ENCODE data around the gene NOD2. TPM values are rescaled to one million over a fixed set of nuclear protein-coding genes. Genes with fewer than 3 reads are reported as not detected.
A peak's percentile ranks its signal among the peaks of the same experiment; 100 is the strongest.

The NOD2 gene
- total RNA-seq, 1 experiment from 2014 or later, result 0.11 TPM

GRCh38 chr16:50692644-50692998 is 785 bp upstream of the NOD2 start:
- Mint-ChIP-seq H3K27me3 (ENCODE audit: low read depth) (peaks cover 30% of the 10 kb centered on the region), H3K4me1 (no peaks in the 10 kb centered on the region), H3K9me3 (no peaks in the 10 kb centered on the region), H3K27ac (no peak overlapping the region), H3K36me3 (no peaks in the 10 kb centered on the region), H3K4me3 (peak overlapping the region; percentile 64)
- POLR2A ChIA-PET, result no interaction called here
- TF ChIP-seq ESRRA (CRISPR knock-in tag; IDR thresholded peaks at IDR 0.05; ENCODE audit: borderline replicate concordance), result no peak
- TF ChIP-seq EMX1 (CRISPR knock-in tag; IDR thresholded peaks at IDR 0.05), result no peak
- no peak for TF ChIP-seq FOXK1 (CRISPR knock-in tag; IDR thresholded peaks at IDR 0.05)
- TF ChIP-seq SP1 (CRISPR knock-in tag; conservative IDR thresholded peaks at IDR 0.05), result no peak
- ATAC-seq (no peak), DNase-seq (ENCODE audit: low spot score) (no peak)
- CTCF ChIA-PET, result no interaction called here

DNA sequence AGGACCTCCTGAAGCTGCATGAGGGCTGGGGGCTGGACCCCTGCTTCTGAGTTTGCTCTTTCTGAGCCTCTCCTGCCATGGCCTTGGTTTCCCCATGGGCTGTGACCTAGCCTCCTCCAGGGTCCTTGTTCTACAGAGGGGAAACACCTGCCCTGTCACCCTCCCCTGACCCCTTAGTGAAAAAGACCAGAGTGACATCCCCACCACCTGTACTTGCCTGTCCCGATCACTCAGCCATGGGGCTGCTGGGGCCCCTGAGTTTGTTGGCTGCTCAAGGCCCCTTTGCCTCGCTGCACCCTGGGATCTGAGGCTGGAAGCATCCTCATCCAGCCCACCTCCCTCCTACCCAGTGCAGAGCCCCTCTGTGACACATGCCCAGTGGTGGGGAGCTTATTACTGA is 800 bp downstream of the NOD2 start:
- Mint-ChIP-seq H3K27me3 (ENCODE audit: low read depth) (peaks cover 32% of the 10 kb centered on the region), H3K9me3 (no peaks in the 10 kb centered on the region), H3K27ac (no peak overlapping the region), H3K36me3 (no peaks in the 10 kb centered on the region), H3K4me1 (no peaks in the 10 kb centered on the region), H3K4me3 (peak overlapping the region; percentile 57)
- CTCF ChIA-PET, result interaction anchor here (1.3 kb wide), 1 partner anchor 19 kb away, joined by 3 read pairs; no protein-coding TSS in a partner anchor
- ATAC-seq (no peak), DNase-seq (ENCODE audit: low spot score) (no peak)
- no peak for TF ChIP-seq CBFB (CRISPR knock-in tag; IDR thresholded peaks at IDR 0.05; ENCODE audit: low read depth)
- no peak for TF ChIP-seq ATF2 (CRISPR knock-in tag; IDR thresholded peaks at IDR 0.05; ENCODE audit: borderline replicate concordance, low read depth)
- TF ChIP-seq HMGA2 (CRISPR knock-in tag; IDR thresholded peaks at IDR 0.05), result no peak
- TF ChIP-seq ETV6 (CRISPR knock-in tag; IDR thresholded peaks at IDR 0.05), result no peak
- TF ChIP-seq, protein P1, sequence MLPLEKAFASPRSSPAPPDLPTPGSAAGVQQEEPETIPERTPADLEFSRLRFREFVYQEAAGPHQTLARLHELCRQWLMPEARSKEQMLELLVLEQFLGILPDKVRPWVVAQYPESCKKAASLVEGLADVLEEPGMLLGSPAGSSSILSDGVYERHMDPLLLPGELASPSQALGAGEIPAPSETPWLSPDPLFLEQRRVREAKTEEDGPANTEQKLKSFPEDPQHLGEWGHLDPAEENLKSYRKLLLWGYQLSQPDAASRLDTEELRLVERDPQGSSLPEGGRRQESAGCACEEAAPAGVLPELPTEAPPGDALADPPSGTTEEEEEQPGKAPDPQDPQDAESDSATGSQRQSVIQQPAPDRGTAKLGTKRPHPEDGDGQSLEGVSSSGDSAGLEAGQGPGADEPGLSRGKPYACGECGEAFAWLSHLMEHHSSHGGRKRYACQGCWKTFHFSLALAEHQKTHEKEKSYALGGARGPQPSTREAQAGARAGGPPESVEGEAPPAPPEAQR (CRISPR knock-in tag; IDR thresholded peaks at IDR 0.05), result no peak
- TF ChIP-seq CREM (CRISPR knock-in tag; IDR thresholded peaks at IDR 0.05), result no peak
- TF ChIP-seq NR2C2 (CRISPR knock-in tag; IDR thresholded peaks at IDR 0.05), result no peak
- no peak for TF ChIP-seq GRHL2 (CRISPR knock-in tag; IDR thresholded peaks at IDR 0.05; ENCODE audit: insufficient replicate concordance, severe bottlenecking)
- no peak for TF ChIP-seq ZNF121 (CRISPR knock-in tag; IDR thresholded peaks at IDR 0.05)
- no peak for TF ChIP-seq TP53 (CRISPR knock-in tag; IDR thresholded peaks at IDR 0.05)
- TF ChIP-seq, protein P2, sequence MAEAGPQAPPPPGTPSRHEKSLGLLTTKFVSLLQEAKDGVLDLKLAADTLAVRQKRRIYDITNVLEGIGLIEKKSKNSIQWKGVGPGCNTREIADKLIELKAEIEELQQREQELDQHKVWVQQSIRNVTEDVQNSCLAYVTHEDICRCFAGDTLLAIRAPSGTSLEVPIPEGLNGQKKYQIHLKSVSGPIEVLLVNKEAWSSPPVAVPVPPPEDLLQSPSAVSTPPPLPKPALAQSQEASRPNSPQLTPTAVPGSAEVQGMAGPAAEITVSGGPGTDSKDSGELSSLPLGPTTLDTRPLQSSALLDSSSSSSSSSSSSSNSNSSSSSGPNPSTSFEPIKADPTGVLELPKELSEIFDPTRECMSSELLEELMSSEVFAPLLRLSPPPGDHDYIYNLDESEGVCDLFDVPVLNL (CRISPR knock-in tag; IDR thresholded peaks at IDR 0.05; ENCODE audit: borderline replicate concordance, low read depth), result no peak
- TF ChIP-seq ZNF317 (CRISPR knock-in tag; IDR thresholded peaks at IDR 0.05; ENCODE audit: borderline replicate concordance, low read depth), result no peak
- POLR2A ChIA-PET, result no interaction called here

- no peaks in the 10 kb centered on the region for H3K9me3 Mint-ChIP-seq
- ATAC-seq (no peak), DNase-seq (ENCODE audit: low spot score) (no peak)
- no peak overlapping the region for H3K27ac Mint-ChIP-seq
- TF ChIP-seq TCF7 (CRISPR knock-in tag; IDR thresholded peaks at IDR 0.05; ENCODE audit: low read depth), result no peak
- TF ChIP-seq ESRRA (CRISPR knock-in tag; IDR thresholded peaks at IDR 0.05; ENCODE audit: borderline replicate concordance), result no peak
- TF ChIP-seq, protein P3, sequence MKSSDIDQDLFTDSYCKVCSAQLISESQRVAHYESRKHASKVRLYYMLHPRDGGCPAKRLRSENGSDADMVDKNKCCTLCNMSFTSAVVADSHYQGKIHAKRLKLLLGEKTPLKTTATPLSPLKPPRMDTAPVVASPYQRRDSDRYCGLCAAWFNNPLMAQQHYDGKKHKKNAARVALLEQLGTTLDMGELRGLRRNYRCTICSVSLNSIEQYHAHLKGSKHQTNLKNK (CRISPR knock-in tag; IDR thresholded peaks at IDR 0.05), result no peak
- no peak for TF ChIP-seq PRDM15 (CRISPR knock-in tag; IDR thresholded peaks at IDR 0.05)
- TF ChIP-seq SMAD4 (CRISPR knock-in tag; IDR thresholded peaks at IDR 0.05), result no peak
- TF ChIP-seq ELF4 (CRISPR knock-in tag; IDR thresholded peaks at IDR 0.05; ENCODE audit: low read depth), result no peak
- H3K4me3 Mint-ChIP-seq, result no peak overlapping the region
- H3K27me3 Mint-ChIP-seq (ENCODE audit: low read depth), result peaks cover 32% of the 10 kb centered on the region
- no peaks in the 10 kb centered on the region for H3K4me1 Mint-ChIP-seq
- ChIA-PET CTCF (interaction anchor here (0.8 to 1.7 kb wide), 3 partner anchors 21 to 111 kb away, joined by 3 to 6 read pairs (median 3); no protein-coding TSS in a partner anchor), POLR2A (no interaction called here)
- no peaks in the 10 kb centered on the region for H3K36me3 Mint-ChIP-seq
These were observed 1.9 kb downstream of the NOD2 start for GRCh38 chr16:50695017-50696000.
